Activated CD8-positive, alpha-beta memory T cell treated with anti-CD3 and anti-CD28 coated beads for 4 hours (primary cell): Measurements from ENCODE around the gene CSF2RB.

Source experiments
- DNase-seq, 2 donors: peaks; one replicate each; pipeline ENCODE4 v3.0.0-alpha.2; 2020; ENCODE audit warnings: low read depth in 2 of 2

Gene CSF2RB

GRCh38 chr22:36913427-36914389 lies at the start of gene CSF2RB:
TSS of gene CSF2RB (plus strand) at chr22:36913628. CDS start at chr22:36922208, 8,580 bp downstream.
- no peak for DNase-seq

- DNase-seq, result no peak
Measured at GRCh38 chr22:36863979-36864378, 49.4 kb upstream of the CSF2RB start.

GRCh38 chr22:36864454-36865215 lies 48.8 kb upstream of the CSF2RB start:
- DNase-seq, result no peak

GRCh38 chr22:36865346-36865745 lies 48.1 kb upstream of the CSF2RB start:
- no peak for DNase-seq

- no peak for DNase-seq
Measured at GRCh38 chr22:36867695-36868094, 45.7 kb upstream of the CSF2RB start.

GRCh38 chr22:36868546-36869181 lies 44.8 kb upstream of the CSF2RB start:
- DNase-seq, result no peak

GRCh38 chr22:36870250-36870649 lies 43.2 kb upstream of the CSF2RB start:
- no peak for DNase-seq

GRCh38 chr22:36871669-36872081 lies 41.8 kb upstream of the CSF2RB start:
- DNase-seq, result no peak

- DNase-seq, result no peak
Measured at GRCh38 chr22:36872084-36872483, 41.3 kb upstream of the CSF2RB start.

- DNase-seq, result no peak
Measured at GRCh38 chr22:36872866-36873498, 40.4 kb upstream of the CSF2RB start.

GRCh38 chr22:36873614-36874308 lies 39.7 kb upstream of the CSF2RB start:
- no peak for DNase-seq

GRCh38 chr22:36874309-36874696 lies 39.1 kb upstream of the CSF2RB start:
- DNase-seq, result no peak

GRCh38 chr22:36874736-36875135 lies 38.7 kb upstream of the CSF2RB start:
- DNase-seq, result no peak

GRCh38 chr22:36875741-36876140 lies 37.7 kb upstream of the CSF2RB start:
- no peak for DNase-seq

GRCh38 chr22:36879775-36880174 lies 33.7 kb upstream of the CSF2RB start:
- no peak for DNase-seq

GRCh38 chr22:36881504-36882245 lies 31.8 kb upstream of the CSF2RB start:
- no peak for DNase-seq

- no peak for DNase-seq
Measured at GRCh38 chr22:36884349-36885158, 28.9 kb upstream of the CSF2RB start.

- no peak for DNase-seq
Measured at GRCh38 chr22:36885474-36885873, 28.0 kb upstream of the CSF2RB start.

GRCh38 chr22:36886016-36886415 lies 27.4 kb upstream of the CSF2RB start:
- DNase-seq, result no peak

- DNase-seq, result no peak
Measured at GRCh38 chr22:36887162-36887561, 26.3 kb upstream of the CSF2RB start.
